CD14-positive monocyte (primary cell): ENCODE measurements around the gene PHF21B. TPM values are rescaled to one million over a fixed set of nuclear protein-coding genes. Genes with fewer than 3 reads are reported as not detected.

Experiments used
- DNase-seq, 3 donors: peaks; one replicate each; pipeline ENCODE4 v3.0.0-alpha.2; 2011 to 2022
- H2AFZ ChIP-seq: 2 replicates; pipeline ENCODE4 v1.6.0; 2012; ENCODE audit warnings: mild to moderate bottlenecking, low read depth, low read length, inconsistent platforms; ENCODE audit not compliant: insufficient read depth, poor library complexity, severe bottlenecking
- H3K27ac ChIP-seq, 2 donors: 1 replicate in 1 of 2; 2 replicates in 1 of 2; pipeline ENCODE4 v1.5.1; 2012 to 2013; ENCODE audit warnings: low read length in 2 of 2, control low read depth in 1 of 2, inconsistent platforms in 1 of 2, low read depth in 1 of 2, mild to moderate bottlenecking in 1 of 2
- H3K27me3 ChIP-seq, 2 donors: one replicate each; pipeline versions ENCODE4 v1.6.0 to v1.6.1; 2011 to 2013; ENCODE audit warnings: low read length in 2 of 2; ENCODE audit not compliant: control insufficient read depth in 2 of 2, insufficient read depth in 2 of 2
- H3K36me3 ChIP-seq, 2 donors: replicated peaks in 1 of 2; 1 replicate in 1 of 2; 2 replicates in 1 of 2; pipeline versions ENCODE4 v1.5.1 to v1.6.1; 2012 to 2013; ENCODE audit warnings: low read length in 2 of 2, control low read depth in 1 of 2, inconsistent platforms in 1 of 2, mild to moderate bottlenecking in 1 of 2; ENCODE audit not compliant: insufficient read depth in 2 of 2, control insufficient read depth in 1 of 2
- H3K4me1 ChIP-seq, 2 donors: 1 replicate in 1 of 2; 2 replicates in 1 of 2; pipeline versions ENCODE4 v1.5.1 to v1.6.1; 2012 to 2013; ENCODE audit warnings: low read length in 2 of 2, control low read depth in 1 of 2, inconsistent platforms in 1 of 2, mild to moderate bottlenecking in 1 of 2, moderate library complexity in 1 of 2; ENCODE audit not compliant: insufficient read depth in 2 of 2, control insufficient read depth in 1 of 2
- H3K4me2 ChIP-seq: replicated peaks from 2 replicates; pipeline ENCODE3; 2012; ENCODE audit warnings: low read length, moderate library complexity, mild to moderate bottlenecking; ENCODE audit not compliant: poor library complexity, severe bottlenecking; ENCODE audit errors: extremely low read depth
- H3K4me3 ChIP-seq, 3 experiments: fragments of 200-600 bp in 1 of 3; sonication (generic) in 1 of 3; replicated peaks in 1 of 3; 1 replicate in 2 of 3; 2 replicates in 1 of 3; pipeline ENCODE4 v1.5.1; 2011 to 2013; ENCODE audit warnings: low read length in 3 of 3, mild to moderate bottlenecking in 3 of 3, control low read depth in 2 of 3, low read depth in 2 of 3, inconsistent platforms in 1 of 3, moderate library complexity in 1 of 3
- H3K79me2 ChIP-seq: 2 replicates; pipeline ENCODE4 v1.6.0; 2012; ENCODE audit warnings: mild to moderate bottlenecking, control low read depth, inconsistent platforms, low read length, moderate library complexity; ENCODE audit not compliant: insufficient read depth
- H3K9ac ChIP-seq: 2 replicates; pipeline ENCODE4 v1.6.0; 2017; ENCODE audit warnings: low read length, mild to moderate bottlenecking; ENCODE audit not compliant: insufficient read depth, poor library complexity, severe bottlenecking
- H3K9me3 ChIP-seq, 2 donors: replicated peaks in 1 of 2; 1 replicate in 1 of 2; 2 replicates in 1 of 2; pipeline versions ENCODE4 v1.5.1 to v1.6.1; 2012 to 2013; ENCODE audit warnings: low read length in 2 of 2, control low read depth in 1 of 2; ENCODE audit not compliant: control insufficient read depth in 1 of 2, insufficient read depth in 1 of 2
- H4K20me1 ChIP-seq: 2 replicates; pipeline ENCODE4 v1.6.0; 2012; ENCODE audit warnings: mild to moderate bottlenecking, low read length, control low read depth, moderate library complexity; ENCODE audit not compliant: insufficient read depth
- H3K27ac Mint-ChIP-seq, 7 donors: one replicate each; pipeline ENCODE4 v1.8.0; 2020; ENCODE audit warnings: mild to moderate bottlenecking in 7 of 7, mixed read lengths in 7 of 7, moderate library complexity in 6 of 7, inconsistent platforms in 2 of 7
- H3K27me3 Mint-ChIP-seq, 3 donors: one replicate each; pipeline ENCODE4 v1.8.0; 2021 to 2022; ENCODE audit warnings: low read depth in 3 of 3, mild to moderate bottlenecking in 3 of 3, mixed read lengths in 3 of 3, moderate library complexity in 3 of 3, inconsistent platforms in 1 of 3
- H3K36me3 Mint-ChIP-seq, 2 donors: one replicate each; pipeline ENCODE4 v1.8.0; 2020; ENCODE audit warnings: mixed read lengths in 2 of 2, inconsistent platforms in 1 of 2, mild to moderate bottlenecking in 1 of 2
- H3K4me1 Mint-ChIP-seq: one replicate; pipeline ENCODE4 v1.8.0; 2020; ENCODE audit warnings: mild to moderate bottlenecking, mixed read lengths
- H3K4me3 Mint-ChIP-seq, 2 donors: one replicate each; pipeline ENCODE4 v1.8.0; 2020; ENCODE audit warnings: mild to moderate bottlenecking in 2 of 2, mixed read lengths in 2 of 2, moderate library complexity in 1 of 2
- H3K9me3 Mint-ChIP-seq, 7 donors: one replicate each; pipeline ENCODE4 v1.8.0; 2020 to 2022; ENCODE audit warnings: mixed read lengths in 7 of 7, mild to moderate bottlenecking in 6 of 7, moderate library complexity in 6 of 7, inconsistent platforms in 2 of 7
- CTCF ChIP-seq: fragments of 200-600 bp; IDR thresholded peaks from one replicate; pipeline ENCODE4 v1.8.0; 2022; ENCODE audit warnings: antibody characterized with exemption, mild to moderate bottlenecking
- WGBS: methylation state at CpG from one replicate; pipeline ENCODE4 v1.1.5; 2013; ENCODE audit warnings: missing lambda C conversion rate; ENCODE audit not compliant: insufficient coverage; 5-methylcytosine and 5-hydroxymethylcytosine counted together
- intact Hi-C, 2 donors: fragments of 100-400 bp; cut with micrococcal nuclease; formaldehyde crosslinking; loops; one replicate each; pipeline versions ENCODE4 v1.15.0 to v1.15.1; 2023
- polyA plus RNA-seq, 3 donors: library from polyadenylated mRNA; depleted of rRNA in 1 of 3; unstranded in 2 of 3; stranded (reverse) in 1 of 3; fragments of 300-500 nt in 2 of 3; fragments of >200 nt in 1 of 3; fragmentation: Illumina TruSeq in 2 of 3; gene quantifications; 1 replicate in 2 of 3; 2 replicates in 1 of 3; pipeline ENCODE4 v1.2.3, GENCODE V29; 2012 to 2021

Gene PHF21B
- polyA plus RNA-seq, 3 donors = not detected

GRCh38 chr22:44988671-44989070 lies 21.1 kb downstream of the PHF21B start:
- DNase-seq = no peak
- Histone ChIP-seq H3K9me3 (peaks cover 0 to 3% of the 10 kb centered on the region in 2 donors), H4K20me1 (no peaks in the 10 kb centered on the region), H3K4me1 (no peaks in the 10 kb centered on the region), H3K36me3 (no peaks in the 10 kb centered on the region), H3K27ac (no peak overlapping the region), H3K4me3 (no peak overlapping the region), H2AFZ (no peak overlapping the region), H3K9ac (no peak overlapping the region), H3K79me2 (no peaks in the 10 kb centered on the region), H3K4me2 (no peak overlapping the region), H3K27me3 (no peaks in the 10 kb centered on the region)
- no peak for TF ChIP-seq CTCF
- Mint-ChIP-seq H3K27me3 (peaks cover 0 to 4% (median 1%) of the 10 kb centered on the region in 3 donors), H3K9me3 (peaks cover 3 to 12% (median 6%) of the 10 kb centered on the region in 7 donors), H3K4me3 (no peak overlapping the region), H3K4me1 (no peaks in the 10 kb centered on the region), H3K36me3 (no peaks in the 10 kb centered on the region), H3K27ac (no peak overlapping the region)
- intact Hi-C loops = no loop called here
- no CpG with 5 or more reads among the region's 5 CpGs for WGBS

DNA sequence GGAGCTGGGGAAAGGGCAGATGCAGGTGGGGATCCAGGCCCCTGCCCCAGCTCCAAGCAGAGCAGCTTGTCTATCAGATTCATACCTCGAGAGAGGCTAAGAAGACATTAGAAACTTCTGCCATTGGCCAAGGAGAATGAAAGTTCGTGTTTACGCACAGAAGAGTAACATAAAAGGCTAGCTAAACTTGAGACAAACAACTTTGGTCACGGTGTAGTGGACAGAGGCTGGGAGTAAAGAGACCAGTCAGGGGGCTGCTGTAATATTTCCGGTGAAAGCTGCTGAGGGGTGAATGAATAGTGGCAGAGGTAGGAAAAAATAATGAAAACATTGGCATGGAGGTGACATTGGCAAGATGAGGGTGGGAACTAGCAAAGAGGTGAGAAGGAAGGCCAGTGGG lies 22.9 kb downstream of the PHF21B start:
- no peaks in the 10 kb centered on the region for H3K79me2 ChIP-seq
- H3K4me1 Mint-ChIP-seq = no peaks in the 10 kb centered on the region

More for the DNA sequence above, 22.9 kb downstream of the PHF21B start:
- Histone ChIP-seq H3K4me2 (no peak overlapping the region), H3K9ac (no peak overlapping the region), H3K27me3 (no peaks in the 10 kb centered on the region), H3K36me3 (no peaks in the 10 kb centered on the region), H3K9me3 (peaks cover 0 to 3% of the 10 kb centered on the region in 2 donors), H3K4me3 (no peak overlapping the region), H2AFZ (no peak overlapping the region), H3K27ac (no peak overlapping the region), H4K20me1 (no peaks in the 10 kb centered on the region), H3K4me1 (no peaks in the 10 kb centered on the region)
- intact Hi-C loops = no loop called here
- Mint-ChIP-seq H3K36me3 (no peaks in the 10 kb centered on the region), H3K4me3 (no peak overlapping the region), H3K27me3 (peaks cover 1 to 7% (median 3%) of the 10 kb centered on the region in 3 donors), H3K9me3 (peaks cover 3 to 12% (median 6%) of the 10 kb centered on the region in 7 donors), H3K27ac (no peak overlapping the region)
- DNase-seq = no peak
- TF ChIP-seq CTCF = no peak
- 89% methylated on average over 5 of the region's 5 CpGs for WGBS
